Heart right ventricle (tissue), 16 donors: ENCODE data around the gene ALKBH3. TPM values are rescaled to one million over a fixed set of nuclear protein-coding genes. Genes with fewer than 3 reads are reported as not detected.

Experiments
- ATAC-seq, 8 donors: fragments of 200-7000 bp; cut with Tn5 transposase; one replicate each; pipeline ENCODE4 v1.9.1; 2020; ENCODE audit warnings: mild to moderate bottlenecking in 8 of 8, moderate library complexity in 8 of 8, moderate number of reproducible peaks in 1 of 8
- DNase-seq, 2 donors: peaks; one replicate each; pipeline ENCODE4 v3.0.0-alpha.2; 2020
- H3K27ac ChIP-seq, 10 donors: fragments of 200-600 bp; sonication (generic) in 2 of 10; one replicate each; pipeline versions ENCODE4 v1.5.0 to v1.8.0; 2020 to 2022; ENCODE audit warnings: mild to moderate bottlenecking in 3 of 10
- H3K27me3 ChIP-seq, 7 donors: fragments of 200-600 bp; one replicate each; pipeline ENCODE4 v1.8.0; 2021 to 2022; ENCODE audit warnings: mild to moderate bottlenecking in 2 of 7
- H3K36me3 ChIP-seq, 9 donors: fragments of 200-600 bp; sonication (generic) in 1 of 9; one replicate each; pipeline versions ENCODE4 v1.5.0 to v1.8.0; 2020 to 2022; ENCODE audit warnings: mild to moderate bottlenecking in 2 of 9
- H3K4me1 ChIP-seq, 9 donors: fragments of 200-600 bp; sonication (generic) in 1 of 9; one replicate each; pipeline versions ENCODE4 v1.5.0 to v1.8.0; 2020 to 2022; ENCODE audit warnings: mild to moderate bottlenecking in 4 of 9
- H3K4me3 ChIP-seq, 10 donors: fragments of 200-600 bp; sonication (generic) in 2 of 10; one replicate each; pipeline versions ENCODE4 v1.5.0 to v1.8.0; 2020 to 2022; ENCODE audit warnings: mild to moderate bottlenecking in 7 of 10, moderate library complexity in 2 of 10
- H3K9me3 ChIP-seq, 11 donors: fragments of 200-600 bp in 10 of 11; sonication (generic) in 2 of 11; one replicate each; pipeline versions ENCODE4 v1.5.0 to v1.8.0; 2013 to 2022; ENCODE audit warnings: mild to moderate bottlenecking in 2 of 11, control low read depth in 1 of 11, moderate library complexity in 1 of 11
- CTCF ChIP-seq, 9 donors: fragments of 200-600 bp; sonication (generic) in 2 of 9; IDR thresholded peaks; one replicate each; pipeline versions ENCODE4 v1.5.0 to v1.8.0; 2021 to 2022; ENCODE audit warnings: antibody characterized with exemption in 9 of 9, mild to moderate bottlenecking in 5 of 9, moderate library complexity in 1 of 9
- WGBS, 2 donors: extraction: QIAGEN DNeasy Blood & Tissue Kit; methylation state at CpG; one replicate each; pipeline ENCODE4 v1.1.7; 2013; ENCODE audit warnings: inconsistent platforms in 1 of 2; 5-methylcytosine and 5-hydroxymethylcytosine counted together
- intact Hi-C, 10 donors: fragments of 100-400 bp; cut with DNase I; formaldehyde crosslinking; loops; one replicate each; pipeline versions ENCODE4 v1.11.1 to v1.14.2; 2022
- polyA plus RNA-seq, 2 donors: library from polyadenylated mRNA; stranded (reverse); fragments of 200-250 nt; gene quantifications; one replicate each; pipeline ENCODE4 v1.2.3, GENCODE V29; 2013
- total RNA-seq, 10 donors: library from RNA; stranded (reverse); fragmentation: NEBNext Ultra II Directional in 3 of 10; extraction: Animal tissue kit (Norgen Biotek cat#: 25700) in 3 of 10; gene quantifications; one replicate each; pipeline versions ENCODE4 v1.2.1 to v1.2.4, GENCODE V29; 2021 to 2023
- donor health status: Arrhythmogenic right ventricular cardiomyopathy.
- donor health status: ischemic (EF 13 %, LVEDD 7.1; RV severe dilation, severe dysfunction).
- donor health status: healthy with polysubstance abuse.
- donor health status: DM: no; HTN: yes; CAD: no.
- donor health status: DM: no; HTN: no; CAD: no.
- donor health status: ischemic (EF 25% LVEDD 6.9; RV normal size, moderate dysfunction).
- donor health status: ischemic (EF 25% LVEDD 5.7; RV mildly dilated, moderate dysfunction).
- donor health status: healthy.
- donor health status: DM: yes; HTN: yes; CAD: no.
- donor health status: Ischemic cardiomyopathy.
- donor health status: ischemic (EF 35%, LVEDD 5.7; RV mildly dilated, moderate dysfunction).
- donor health status: nonischemic (EF 11% LVEDD 7.7; RV severe dilation, severe dysfunction).
- donor health status: DM: yes; HTN: yes; CAD: no.
- donor health status: PGD.
- donor health status: ischemic (EF 29% LVEDD 5.4; RV normal size, mild dysfunction).
- donor health status: nonischemic (EF 23%, LVEDD 6.1; RV moderate dilation, normal function).

ALKBH3 gene
- total and polyA plus RNA-seq, 12 donors = 9.2 to 20.5 (median 18.4) TPM

- WGBS, 2 donors = 64 to 65% methylated on average over 14 of the region's 14 CpGs
- Histone ChIP-seq H3K4me3 (no peak overlapping the region), H3K36me3 (no peaks in the 10 kb centered on the region), H3K27ac (peak overlapping the region in 1 of 10 donors; percentile 36), H3K4me1 (peaks cover 0 to 20% (median 5%) of the 10 kb centered on the region in 9 donors), H3K27me3 (peaks cover 0 to 19% (median 0%) of the 10 kb centered on the region in 7 donors), H3K9me3 (no peaks in the 10 kb centered on the region)
- intact Hi-C loops = no loop called here
- TF ChIP-seq CTCF (IDR thresholded peaks at IDR 0.05) = peak in 2 of 9 donors; percentile 5 to 26
- ATAC-seq (peak in 1 of 8 donors; percentile 14), DNase-seq (no peak)
Observed at GRCh38 chr11:43937434-43938411, 57.1 kb downstream of the ALKBH3 start.

GRCh38 chr11:43941257-43941994, 60.8 kb downstream of the ALKBH3 start:
- no peak for DNase-seq
- ATAC-seq = no peak
- Histone ChIP-seq H3K4me1 (peaks cover 5 to 40% (median 18%) of the 10 kb centered on the region in 9 donors), H3K9me3 (no peaks in the 10 kb centered on the region), H3K36me3 (peaks cover 0 to 9% (median 0%) of the 10 kb centered on the region in 9 donors), H3K4me3 (peak overlapping the region in 8 of 10 donors; percentile 35 to 87 (median 71)), H3K27me3 (peaks cover 0 to 49% (median 0%) of the 10 kb centered on the region in 7 donors), H3K27ac (peak overlapping the region in 9 of 10 donors; percentile 47 to 93 (median 86))
- intact Hi-C loops = loop anchor here in 8 of 10 donors (5.0 to 10.0 kb wide), 6 partner anchors 34 to 96 kb away; no protein-coding TSS in a partner anchor
- TF ChIP-seq CTCF (IDR thresholded peaks at IDR 0.05) = no peak
- 63 to 64% methylated on average over 5 of the region's 5 CpGs for WGBS, 2 donors

GRCh38 chr11:43942662-43943371, 62.2 kb downstream of the ALKBH3 start:
- ATAC-seq (peak in 1 of 8 donors; percentile 31), DNase-seq (peak; percentile 28 to 32)
- H3K27ac ChIP-seq = peak overlapping the region; percentile 86 to 93 (median 92)
- peaks cover 0 to 49% (median 0%) of the 10 kb centered on the region in 7 donors for H3K27me3 ChIP-seq
- H3K4me1 ChIP-seq = peaks cover 5 to 48% (median 24%) of the 10 kb centered on the region in 9 donors
- WGBS, 2 donors = 1% methylated on average over 55 to 93 of the region's 94 CpGs
- TF ChIP-seq CTCF (IDR thresholded peaks at IDR 0.05) = no peak
- H3K36me3 ChIP-seq = peaks cover 0 to 9% (median 0%) of the 10 kb centered on the region in 9 donors
- peak overlapping the region; percentile 38 to 87 (median 80) for H3K4me3 ChIP-seq
- intact Hi-C loops = loop anchor here in 8 of 10 donors (2.0 to 10.0 kb wide), 9 partner anchors 20 to 94 kb away; no protein-coding TSS in a partner anchor
- H3K9me3 ChIP-seq = no peaks in the 10 kb centered on the region
